HepG2 (cell line): ENCODE measurements around the gene FMO2.

Source experiments
- AGO2 ChIP-seq: fragments of 200-400 bp; formaldehyde crosslinking; optimal IDR thresholded peaks from 2 replicates; pipeline ENCODE3; 2017; ENCODE audit warnings: mild to moderate bottlenecking, low read depth, low read length, moderate library complexity
- FOXJ3 ChIP-seq: sonication (generic); formaldehyde crosslinking; IDR thresholded peaks from 2 replicates; pipeline ENCODE4 v1.4.0; 2020; ENCODE audit warnings: missing genetic modification reagents, mild to moderate bottlenecking, borderline replicate concordance
- JUN ChIP-seq: sonication (generic); formaldehyde crosslinking; IDR thresholded peaks from 2 replicates; pipeline ENCODE4 v1.4.0; 2020; ENCODE audit warnings: mild to moderate bottlenecking, missing genetic modification reagents
- POLR2A ChIP-seq, 2 experiments: IDR thresholded peaks; 2 replicates each; pipeline ENCODE4 v1.6.1; 2011; ENCODE audit warnings: low read depth in 2 of 2, low read length in 2 of 2, mild to moderate bottlenecking in 1 of 2, moderate library complexity in 1 of 2; ENCODE audit not compliant: insufficient read depth in 1 of 2
- POLR2AphosphoS5 ChIP-seq: IDR thresholded peaks from 2 replicates; pipeline ENCODE4 v1.6.1; 2012; ENCODE audit warnings: low read depth, low read length
- SNRNP70 ChIP-seq: fragments of 200-400 bp; formaldehyde crosslinking; IDR thresholded peaks from 2 replicates; pipeline ENCODE4 v1.6.1; 2017; ENCODE audit warnings: mild to moderate bottlenecking, low read depth, low read length, moderate library complexity
- TAF1 ChIP-seq: sonication (generic); formaldehyde crosslinking; IDR thresholded peaks from 2 replicates; pipeline ENCODE4 v1.4.0; 2020; ENCODE audit warnings: missing genetic modification reagents
- ZNF644 ChIP-seq: IDR thresholded peaks from 2 replicates; pipeline ENCODE4 v1.6.1; 2016; ENCODE audit warnings: low read depth
- TF ChIP-seq, protein P1 (sequence below): sonication (generic); formaldehyde crosslinking; IDR thresholded peaks from 2 replicates; pipeline ENCODE4 v1.8.1; 2023; ENCODE audit warnings: mild to moderate bottlenecking, inconsistent platforms, moderate library complexity, missing genetic modification reagents, borderline replicate concordance
- TF ChIP-seq, protein P2 (sequence below): sonication (generic); formaldehyde crosslinking; IDR thresholded peaks from 2 replicates; pipeline ENCODE4 v1.5.0; 2020; ENCODE audit warnings: mild to moderate bottlenecking, missing genetic modification reagents, moderate library complexity

DNA sequence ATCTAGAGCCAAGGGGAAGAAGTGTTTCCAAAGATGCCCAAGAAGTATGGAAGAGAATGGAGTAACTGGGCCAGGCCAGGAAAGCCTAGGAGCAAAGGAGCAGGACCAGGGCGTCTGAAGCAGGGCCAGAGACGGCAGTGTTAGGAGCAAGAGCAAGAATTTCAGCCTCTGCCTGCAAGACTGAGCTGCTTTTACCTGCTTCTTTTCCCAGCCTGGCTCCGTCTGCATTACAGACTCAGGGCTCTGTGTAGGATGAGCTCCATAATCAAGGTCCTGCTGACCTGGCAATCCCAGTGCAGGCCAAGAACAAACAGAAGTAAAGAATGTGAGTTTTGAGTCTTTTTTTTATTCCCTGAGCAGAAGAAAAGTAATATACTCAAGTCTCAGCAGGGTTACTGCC lies 73.3 kb downstream of the FMO2 start:
- TF ChIP-seq POLR2A (IDR thresholded peaks at IDR 0.05; ENCODE audit: insufficient read depth in 1 of 2, low read depth in 2 of 2, low read length in 2 of 2) (no peak), FOXJ3 (CRISPR knock-in tag) (no peak), TAF1 (CRISPR knock-in tag) (no peak), ZNF644 (CRISPR knock-in tag) (no peak), SNRNP70 (no peak), JUN (CRISPR knock-in tag) (no peak), AGO2 (no peak), POLR2AphosphoS5 (no peak)
- TF ChIP-seq, protein P1, sequence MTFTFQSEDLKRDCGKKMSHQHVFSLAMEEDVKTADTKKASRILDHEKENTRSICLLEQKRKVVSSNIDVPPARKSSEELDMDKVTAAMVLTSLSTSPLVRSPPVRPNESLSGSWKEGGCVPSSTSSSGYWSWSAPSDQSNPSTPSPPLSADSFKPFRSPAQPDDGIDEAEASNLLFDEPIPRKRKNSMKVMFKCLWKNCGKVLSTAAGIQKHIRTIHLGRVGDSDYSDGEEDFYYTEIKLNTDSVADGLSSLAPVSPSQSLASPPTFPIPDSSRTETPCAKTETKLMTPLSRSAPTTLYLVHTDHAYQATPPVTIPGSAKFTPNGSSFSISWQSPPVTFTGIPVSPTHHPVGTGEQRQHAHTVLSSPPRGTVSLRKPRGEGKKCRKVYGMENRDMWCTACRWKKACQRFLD (CRISPR knock-in tag) = no peak
- TF ChIP-seq, protein P2, sequence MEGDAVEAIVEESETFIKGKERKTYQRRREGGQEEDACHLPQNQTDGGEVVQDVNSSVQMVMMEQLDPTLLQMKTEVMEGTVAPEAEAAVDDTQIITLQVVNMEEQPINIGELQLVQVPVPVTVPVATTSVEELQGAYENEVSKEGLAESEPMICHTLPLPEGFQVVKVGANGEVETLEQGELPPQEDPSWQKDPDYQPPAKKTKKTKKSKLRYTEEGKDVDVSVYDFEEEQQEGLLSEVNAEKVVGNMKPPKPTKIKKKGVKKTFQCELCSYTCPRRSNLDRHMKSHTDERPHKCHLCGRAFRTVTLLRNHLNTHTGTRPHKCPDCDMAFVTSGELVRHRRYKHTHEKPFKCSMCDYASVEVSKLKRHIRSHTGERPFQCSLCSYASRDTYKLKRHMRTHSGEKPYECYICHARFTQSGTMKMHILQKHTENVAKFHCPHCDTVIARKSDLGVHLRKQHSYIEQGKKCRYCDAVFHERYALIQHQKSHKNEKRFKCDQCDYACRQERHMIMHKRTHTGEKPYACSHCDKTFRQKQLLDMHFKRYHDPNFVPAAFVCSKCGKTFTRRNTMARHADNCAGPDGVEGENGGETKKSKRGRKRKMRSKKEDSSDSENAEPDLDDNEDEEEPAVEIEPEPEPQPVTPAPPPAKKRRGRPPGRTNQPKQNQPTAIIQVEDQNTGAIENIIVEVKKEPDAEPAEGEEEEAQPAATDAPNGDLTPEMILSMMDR = no peak
